T-helper 17 cell (primary cell): Measurements from ENCODE around the gene CBX1. TPM values are rescaled to one million over a fixed set of nuclear protein-coding genes. Genes with fewer than 3 reads are reported as not detected.
A peak's percentile ranks its signal among the peaks of the same experiment; 100 is the strongest.

Experiments used
- ATAC-seq: fragments of 150-1000 bp; cut with Tn5 transposase; 2 replicates; pipeline ENCODE4 v1.10.0; 2021; ENCODE audit warnings: mild to moderate bottlenecking, moderate library complexity
- DNase-seq, 3 donors: peaks; one replicate each; pipeline versions ENCODE4 v3.0.0 to v3.0.0-alpha.2; 2020 to 2021
- H3K9me3 ChIP-seq: one replicate; pipeline ENCODE4 v1.7.0; 2013; ENCODE audit warnings: low read length, mild to moderate bottlenecking; ENCODE audit not compliant: control insufficient read depth, poor library complexity, severe bottlenecking
- H3K27ac Mint-ChIP-seq: one replicate; pipeline ENCODE4 v1.8.0; 2022; ENCODE audit warnings: mild to moderate bottlenecking, moderate library complexity, mixed read lengths
- H3K27me3 Mint-ChIP-seq: one replicate; pipeline ENCODE4 v1.8.0; 2022; ENCODE audit warnings: mixed read lengths
- H3K36me3 Mint-ChIP-seq: one replicate; pipeline ENCODE4 v1.8.0; 2022; ENCODE audit warnings: low read depth, mixed read lengths
- H3K4me1 Mint-ChIP-seq: one replicate; pipeline ENCODE4 v1.8.0; 2022; ENCODE audit warnings: mild to moderate bottlenecking, mixed read lengths
- H3K4me3 Mint-ChIP-seq: one replicate; pipeline ENCODE4 v1.8.0; 2022; ENCODE audit warnings: mild to moderate bottlenecking, moderate library complexity, mixed read lengths
- total RNA-seq, 4 donors: library from RNA in 2 of 4; stranded (reverse) in 2 of 4; gene quantifications; one replicate each; pipeline ENCODE4 v1.2.3 and lab custom pipeline; 2022 to 2026

Gene CBX1
- total RNA-seq, 2 donors from 2014 or later: 12.7 to 16.9 TPM

DNA sequence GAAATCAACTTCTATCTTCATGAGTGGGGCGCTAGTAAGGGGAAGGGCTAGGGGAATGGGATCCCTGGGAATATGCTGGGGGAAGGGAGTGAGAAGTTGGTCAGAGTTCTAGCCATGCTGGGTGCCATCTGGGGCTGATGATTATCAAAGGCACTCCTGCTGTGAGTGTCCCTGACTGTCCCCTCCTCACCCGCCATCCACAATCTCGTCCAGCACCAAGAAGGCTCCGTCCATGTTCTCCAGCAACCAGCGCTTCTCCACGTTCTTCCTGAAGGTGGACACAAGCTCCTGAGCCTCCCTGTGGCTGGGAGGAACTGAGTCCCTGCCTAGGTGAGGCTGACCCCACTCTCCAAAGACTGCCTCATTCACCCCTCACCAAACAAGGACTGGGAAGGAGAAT lies 69.3 kb downstream of the CBX1 start:
- Mint-ChIP-seq H3K4me3 (no peak overlapping the region), H3K4me1 (peaks cover 2% of the 10 kb centered on the region), H3K27ac (no peak overlapping the region), H3K36me3 (no peaks in the 10 kb centered on the region), H3K27me3 (peaks cover 42% of the 10 kb centered on the region)
- ATAC-seq (no peak), DNase-seq (no peak)
- no peaks in the 10 kb centered on the region for H3K9me3 ChIP-seq

DNA sequence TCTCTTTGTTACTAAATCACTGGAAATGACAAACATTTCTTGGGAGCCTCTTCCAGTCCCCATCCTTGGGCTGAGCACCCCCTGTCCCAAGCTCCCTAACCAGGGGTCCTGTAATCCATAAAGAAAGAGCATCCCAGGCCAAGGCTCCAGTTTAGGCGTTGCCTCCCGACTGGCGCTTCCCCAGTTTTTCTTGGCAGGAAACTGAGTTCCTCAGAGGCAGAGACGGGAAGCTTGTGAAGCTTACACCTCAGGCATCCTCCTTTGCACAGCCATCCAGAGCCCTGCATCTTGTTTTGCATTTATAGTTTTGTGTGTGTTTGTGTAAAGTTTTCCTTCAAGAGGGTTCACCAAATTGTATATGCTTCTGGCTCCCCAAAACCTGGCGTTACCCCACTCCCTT lies 70.7 kb downstream of the CBX1 start:
- no peaks in the 10 kb centered on the region for H3K36me3 Mint-ChIP-seq
- H3K9me3 ChIP-seq: no peaks in the 10 kb centered on the region

DNA sequence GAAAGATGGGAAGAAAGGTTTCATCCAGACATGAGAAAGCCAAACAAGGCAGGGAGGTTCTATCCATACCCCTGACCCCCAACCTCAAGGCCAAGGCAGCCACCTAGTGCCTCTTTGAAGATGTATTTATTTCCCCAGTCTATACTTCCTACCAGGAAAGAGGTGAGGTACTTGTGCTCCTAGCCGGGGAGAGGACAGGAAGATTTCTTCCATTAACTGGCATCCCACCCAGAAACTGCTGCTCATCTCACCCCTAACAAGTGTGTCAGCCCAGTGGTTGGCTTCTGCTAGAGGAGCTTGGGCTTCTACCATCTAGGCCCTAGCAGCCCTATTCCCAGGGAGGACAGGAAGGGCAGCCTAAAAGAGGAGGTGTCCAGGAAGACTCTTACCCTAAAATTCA lies 72.5 kb downstream of the CBX1 start:
- Mint-ChIP-seq H3K27me3 (peaks cover 37% of the 10 kb centered on the region), H3K36me3 (peaks cover 2% of the 10 kb centered on the region)

More for the DNA sequence above, 70.7 kb downstream of the CBX1 start:
- no peak overlapping the region for H3K27ac Mint-ChIP-seq
- H3K4me1 Mint-ChIP-seq: peaks cover 6% of the 10 kb centered on the region
- H3K4me3 Mint-ChIP-seq: no peak overlapping the region
- DNase-seq (no peak), ATAC-seq (no peak)
- peaks cover 38% of the 10 kb centered on the region for H3K27me3 Mint-ChIP-seq

DNA sequence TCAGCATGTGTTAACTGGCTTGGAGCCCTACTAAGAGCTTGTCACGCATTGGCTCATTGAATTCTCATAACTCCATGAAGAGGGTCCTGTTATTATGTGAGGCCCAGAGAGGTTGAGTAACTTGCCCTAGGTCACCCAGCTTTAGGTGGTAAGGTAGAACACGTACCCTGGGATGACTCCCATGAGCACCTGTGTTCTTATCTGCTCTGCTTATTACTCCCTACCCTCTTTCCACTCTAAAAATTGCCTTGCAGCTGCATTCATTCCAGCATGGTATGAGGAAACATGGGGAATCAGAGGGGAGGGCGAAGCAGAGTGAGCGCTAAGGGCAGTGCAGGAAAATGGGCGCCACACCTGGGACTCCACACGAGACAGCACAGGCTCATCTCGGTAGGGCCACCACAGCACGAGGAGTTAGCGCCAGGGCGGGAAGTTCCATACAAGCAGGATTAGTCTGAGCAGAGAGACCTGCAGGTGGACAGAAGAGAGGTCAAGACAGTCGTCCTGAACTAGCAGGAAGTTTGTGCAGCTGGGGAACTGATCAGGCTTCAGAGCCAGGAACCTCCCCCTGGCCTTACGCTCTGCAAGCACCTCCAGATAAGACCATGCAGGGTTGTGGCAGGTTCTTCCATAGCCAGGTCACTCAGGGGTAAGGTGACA lies 73.8 kb downstream of the CBX1 start:
- H3K27ac Mint-ChIP-seq: no peak overlapping the region
- H3K36me3 Mint-ChIP-seq: peaks cover 2% of the 10 kb centered on the region
- H3K27me3 Mint-ChIP-seq: peaks cover 24% of the 10 kb centered on the region
- no peaks in the 10 kb centered on the region for H3K9me3 ChIP-seq
- ATAC-seq: no peak
- H3K4me1 Mint-ChIP-seq: peaks cover 28% of the 10 kb centered on the region
- DNase-seq: no peak
- H3K4me3 Mint-ChIP-seq: no peak overlapping the region

More for the DNA sequence above, 72.5 kb downstream of the CBX1 start:
- Mint-ChIP-seq H3K4me3 (no peak overlapping the region), H3K4me1 (peaks cover 19% of the 10 kb centered on the region), H3K27ac (no peak overlapping the region)
- no peak for DNase-seq
- no peaks in the 10 kb centered on the region for H3K9me3 ChIP-seq
- ATAC-seq: no peak

GRCh38 chr17:48026502-48027321 lies 74.6 kb downstream of the CBX1 start:
- peak overlapping the region; percentile 52 for H3K4me3 Mint-ChIP-seq
- H3K27me3 Mint-ChIP-seq: peaks cover 17% of the 10 kb centered on the region
- no peak overlapping the region for H3K27ac Mint-ChIP-seq
- ATAC-seq (no peak), DNase-seq (peak; percentile 47 to 61 (median 51))
- peaks cover 2% of the 10 kb centered on the region for H3K36me3 Mint-ChIP-seq
- no peaks in the 10 kb centered on the region for H3K9me3 ChIP-seq
- peaks cover 30% of the 10 kb centered on the region for H3K4me1 Mint-ChIP-seq

DNA sequence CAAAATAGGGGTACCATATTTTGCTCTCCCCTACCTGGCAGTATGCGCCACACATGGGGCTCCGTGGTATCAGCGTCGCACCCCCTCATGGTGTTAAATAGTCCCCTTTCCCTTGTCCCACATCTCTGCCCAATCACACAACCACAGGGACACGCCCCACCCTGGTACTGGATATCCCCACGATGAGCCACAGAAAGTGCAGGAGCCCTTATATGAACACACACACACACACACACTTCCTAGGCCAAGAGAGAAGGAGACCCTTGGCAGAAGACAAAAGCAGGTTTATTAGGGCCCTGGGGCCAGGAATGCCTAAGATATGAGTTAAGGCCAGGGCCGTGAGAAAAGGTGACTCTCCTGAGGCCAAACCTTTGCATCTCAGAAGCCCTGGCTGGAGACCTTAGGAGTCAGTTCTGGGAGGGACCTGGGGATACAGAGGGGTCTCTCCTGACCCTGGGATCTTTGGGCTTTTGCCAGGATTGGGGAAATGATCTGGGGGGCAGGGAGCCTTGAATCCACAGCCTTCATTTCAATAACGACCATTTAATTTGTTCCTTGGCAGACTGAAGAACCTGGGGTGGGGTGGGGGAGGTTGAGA lies 75.3 kb downstream of the CBX1 start:
- H3K27me3 Mint-ChIP-seq: peaks cover 10% of the 10 kb centered on the region
- H3K36me3 Mint-ChIP-seq: peaks cover 2% of the 10 kb centered on the region
- H3K9me3 ChIP-seq: no peaks in the 10 kb centered on the region
- no peak overlapping the region for H3K27ac Mint-ChIP-seq
- no peak for DNase-seq
- no peak for ATAC-seq
- H3K4me1 Mint-ChIP-seq: peaks cover 30% of the 10 kb centered on the region
- H3K4me3 Mint-ChIP-seq: peak overlapping the region; percentile 97

DNA sequence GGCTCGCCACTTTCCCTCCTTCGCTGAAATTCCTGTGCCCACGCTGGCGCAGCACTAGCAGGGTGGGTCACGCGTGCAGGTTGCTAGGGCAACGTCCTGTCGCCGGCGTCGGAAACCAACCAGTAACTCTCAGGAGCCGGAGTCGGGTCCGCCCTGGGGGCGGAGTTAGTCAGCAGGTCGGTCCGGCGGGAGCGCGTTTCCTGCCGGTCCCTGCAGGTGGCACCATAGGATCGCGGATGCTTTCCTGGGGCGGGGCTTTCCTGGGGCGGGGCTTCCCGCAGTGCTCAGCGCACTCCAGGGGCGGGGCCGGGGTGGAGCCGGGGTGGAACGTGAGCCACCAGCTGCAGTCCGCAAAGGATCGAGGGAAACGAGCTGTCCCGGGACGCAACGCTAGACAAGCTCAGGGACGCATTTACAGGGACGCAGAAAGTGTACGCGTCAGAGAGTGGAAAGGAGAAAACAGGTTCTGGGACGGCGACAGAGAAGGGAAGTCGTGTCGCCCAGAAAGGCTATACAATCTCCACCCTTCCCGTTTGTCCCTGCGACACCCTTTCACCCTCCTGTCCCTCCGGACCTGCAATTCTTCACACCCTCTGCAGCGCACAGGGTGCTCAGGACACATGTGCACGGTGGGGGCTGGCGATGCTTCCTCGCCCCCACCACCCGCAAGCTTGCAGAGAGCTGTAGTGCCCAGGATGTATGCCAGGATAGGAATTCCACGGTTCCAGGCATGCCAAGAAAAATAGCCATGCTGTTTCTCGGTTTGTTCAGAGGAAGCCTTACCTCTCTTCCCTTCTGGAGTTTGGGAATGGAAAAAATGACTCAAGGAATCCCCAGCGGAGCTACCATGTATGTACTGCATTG lies 76.0 kb downstream of the CBX1 start:
- H3K27ac Mint-ChIP-seq: peak overlapping the region; percentile 97
- peaks cover 2% of the 10 kb centered on the region for H3K36me3 Mint-ChIP-seq
- ATAC-seq (peak; percentile 92), DNase-seq (peak; percentile 98 to 99 (median 98))
- H3K4me3 Mint-ChIP-seq: peak overlapping the region; percentile 97
- no peaks in the 10 kb centered on the region for H3K9me3 ChIP-seq
- peaks cover 3% of the 10 kb centered on the region for H3K27me3 Mint-ChIP-seq
- H3K4me1 Mint-ChIP-seq: peaks cover 30% of the 10 kb centered on the region

GRCh38 chr17:48024149-48025039 lies 76.9 kb downstream of the CBX1 start:
- peaks cover 30% of the 10 kb centered on the region for H3K4me1 Mint-ChIP-seq
- H3K27ac Mint-ChIP-seq: peak overlapping the region; percentile 97
- H3K27me3 Mint-ChIP-seq: no peaks in the 10 kb centered on the region
- ATAC-seq (peak; percentile 24), DNase-seq (peak in 2 of 3 donors; percentile 31 to 41)
- H3K36me3 Mint-ChIP-seq: peaks cover 2% of the 10 kb centered on the region
- H3K9me3 ChIP-seq: no peaks in the 10 kb centered on the region
- H3K4me3 Mint-ChIP-seq: peak overlapping the region; percentile 97

DNA sequence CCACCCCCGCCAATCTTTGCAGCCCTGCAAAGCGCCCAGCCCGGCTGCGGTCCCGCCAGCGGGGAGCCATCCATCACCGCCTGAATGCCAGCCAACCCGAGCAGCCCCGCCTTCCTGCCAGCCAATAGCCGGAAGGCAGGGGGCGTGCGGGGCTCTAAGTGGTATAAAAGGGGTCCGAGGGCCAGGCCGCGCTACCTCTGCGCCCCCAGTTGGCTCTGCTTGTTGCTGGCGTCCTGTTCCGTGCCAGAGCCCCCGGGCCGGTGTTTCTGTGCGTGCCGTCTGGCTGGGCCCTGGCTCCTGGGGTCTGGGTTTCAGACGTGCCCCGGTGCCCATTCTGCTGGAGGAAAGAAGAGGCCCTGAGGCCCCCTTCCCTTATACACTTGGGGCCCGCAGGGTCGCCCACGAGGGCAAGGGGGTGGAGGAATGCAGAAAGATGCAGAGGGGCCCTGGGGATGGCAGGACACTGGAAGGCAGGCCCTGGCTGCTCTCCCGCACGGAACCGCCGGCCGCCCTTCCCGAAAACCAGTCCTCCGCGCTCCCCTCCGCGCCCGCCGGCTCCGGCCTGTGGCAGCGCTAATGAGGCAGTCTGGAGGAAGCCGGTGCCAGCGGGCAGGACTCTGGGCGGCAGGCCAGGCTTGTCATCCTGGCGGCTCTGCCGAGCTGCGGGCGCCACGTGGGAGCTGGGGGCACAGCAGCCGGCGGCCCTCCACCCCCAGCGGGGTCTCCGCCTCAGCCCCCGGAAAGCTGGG lies 77.7 kb downstream of the CBX1 start:
- Mint-ChIP-seq H3K4me3 (peak overlapping the region; percentile 97), H3K4me1 (peaks cover 33% of the 10 kb centered on the region), H3K27ac (no peak overlapping the region), H3K27me3 (no peaks in the 10 kb centered on the region), H3K36me3 (peaks cover 2% of the 10 kb centered on the region)
- H3K9me3 ChIP-seq: no peaks in the 10 kb centered on the region
- ATAC-seq (no peak), DNase-seq (peak; percentile 29 to 43 (median 38))

GRCh38 chr17:48022901-48023300 lies 78.4 kb downstream of the CBX1 start:
- Mint-ChIP-seq H3K4me1 (peaks cover 34% of the 10 kb centered on the region), H3K27ac (no peak overlapping the region), H3K27me3 (no peaks in the 10 kb centered on the region), H3K36me3 (peaks cover 2% of the 10 kb centered on the region), H3K4me3 (peak overlapping the region; percentile 97)
- DNase-seq (no peak), ATAC-seq (no peak)
- H3K9me3 ChIP-seq: no peaks in the 10 kb centered on the region

DNA sequence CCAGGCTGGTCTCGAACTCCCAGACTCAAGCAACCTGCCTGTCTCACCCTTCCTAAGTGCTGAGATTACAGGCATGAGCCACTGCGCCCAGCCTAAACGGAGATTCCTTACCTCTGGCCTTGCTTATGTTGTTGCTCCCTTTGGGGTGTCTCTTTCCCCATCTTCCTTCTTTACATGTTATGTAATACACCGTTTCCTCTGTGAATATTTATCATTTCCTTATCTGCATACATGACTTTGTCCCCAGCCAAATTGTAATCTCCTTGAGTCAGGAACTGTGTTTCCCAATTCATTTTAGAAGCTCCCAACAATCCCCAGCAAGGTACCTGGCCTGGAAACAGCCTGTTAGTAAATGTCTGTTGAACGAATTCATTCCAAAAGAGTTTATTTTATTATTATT lies 79.3 kb downstream of the CBX1 start:
- H3K27me3 Mint-ChIP-seq: no peaks in the 10 kb centered on the region
- H3K4me1 Mint-ChIP-seq: peaks cover 39% of the 10 kb centered on the region
- ATAC-seq (no peak), DNase-seq (no peak)
- H3K9me3 ChIP-seq: no peaks in the 10 kb centered on the region
- no peak overlapping the region for H3K4me3 Mint-ChIP-seq
- H3K36me3 Mint-ChIP-seq: peaks cover 2% of the 10 kb centered on the region
- no peak overlapping the region for H3K27ac Mint-ChIP-seq
